ENCODE results near the gene TBC1D22A.

The TBC1D22A gene

DNA sequence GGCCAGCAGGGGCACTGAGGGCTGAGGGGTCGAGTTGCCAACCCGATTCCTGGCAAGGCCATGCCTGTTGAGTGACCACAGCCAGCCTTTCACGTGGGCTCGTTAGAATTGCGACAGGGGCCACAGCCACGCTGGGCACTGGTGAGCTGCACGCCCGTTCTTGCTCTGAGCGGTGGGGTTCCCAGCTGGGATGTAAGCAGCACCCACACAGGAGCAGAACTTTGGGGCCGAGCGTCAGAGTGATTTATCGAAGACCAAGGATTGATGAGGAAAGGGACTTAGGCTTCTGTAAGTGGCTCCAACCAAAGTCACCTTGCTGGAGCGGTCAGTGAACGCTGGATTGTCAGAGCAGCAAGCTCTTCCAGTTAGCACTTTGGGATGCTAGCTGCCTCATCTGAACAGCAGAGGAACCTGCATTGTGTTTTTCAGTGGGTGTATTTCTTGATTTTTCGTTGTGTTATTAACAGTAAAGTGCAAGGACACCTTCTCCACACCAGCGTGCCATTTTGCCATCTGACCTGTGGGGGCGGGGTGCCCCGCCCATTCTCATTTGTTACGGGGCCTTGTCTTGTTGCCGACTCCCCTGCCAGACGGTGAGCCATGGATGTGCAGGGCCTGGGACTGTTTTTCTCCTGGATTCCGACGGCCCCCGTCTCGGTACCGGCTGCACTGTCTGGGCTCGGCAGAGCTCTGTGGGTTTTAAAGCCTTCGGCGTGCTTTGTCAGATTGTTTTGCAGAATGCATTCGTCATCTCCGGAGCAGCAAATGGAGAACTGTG lies 202.5 kb downstream of the TBC1D22A start:
- no peak for DNase-seq

DNA sequence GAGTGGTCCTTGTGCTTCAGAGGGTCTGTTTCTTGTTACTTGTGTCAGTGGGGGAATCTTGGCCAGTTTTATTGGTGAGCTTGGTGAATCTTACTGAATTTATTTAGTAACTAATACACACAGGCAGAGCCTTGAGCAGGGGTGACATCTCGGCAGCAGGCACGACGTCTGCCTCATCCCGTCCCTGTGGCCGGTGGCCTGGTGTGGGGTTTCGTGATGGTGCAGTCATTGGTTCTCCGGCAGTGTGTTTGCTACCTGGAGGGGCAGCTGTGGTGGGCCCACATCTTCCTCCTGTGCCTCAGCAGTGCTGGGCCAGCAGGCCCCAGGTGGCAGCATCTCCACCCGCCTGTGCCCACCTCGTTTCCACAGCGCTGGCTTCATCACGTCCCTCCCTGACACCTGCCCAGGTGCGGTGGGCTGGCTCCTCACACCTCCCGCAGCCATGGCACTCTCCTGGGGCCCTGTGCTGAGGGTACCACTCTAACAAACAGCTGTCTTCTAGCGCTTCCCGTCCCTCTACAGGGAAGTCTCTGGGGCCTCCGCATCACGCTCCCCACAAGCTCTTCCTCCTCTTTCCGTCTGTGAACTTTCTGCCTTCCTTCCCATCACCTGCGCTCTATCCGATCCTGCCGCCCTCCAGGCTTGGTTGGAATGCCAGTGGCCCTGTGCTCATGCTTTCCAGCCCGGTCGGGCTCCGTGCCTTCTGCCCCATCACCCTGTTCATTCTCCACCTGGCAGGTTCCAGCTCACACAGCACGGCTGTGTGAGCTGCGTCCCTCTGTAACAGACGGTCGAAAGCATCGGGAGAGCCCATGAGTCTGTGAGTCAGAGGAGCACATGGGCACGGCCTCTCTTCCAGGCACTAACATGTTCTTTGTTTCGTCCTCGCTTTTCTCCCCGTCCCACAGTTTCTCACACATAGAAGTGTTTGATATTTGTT lies 203.4 kb downstream of the TBC1D22A start:
- DNase-seq: no peak

DNA sequence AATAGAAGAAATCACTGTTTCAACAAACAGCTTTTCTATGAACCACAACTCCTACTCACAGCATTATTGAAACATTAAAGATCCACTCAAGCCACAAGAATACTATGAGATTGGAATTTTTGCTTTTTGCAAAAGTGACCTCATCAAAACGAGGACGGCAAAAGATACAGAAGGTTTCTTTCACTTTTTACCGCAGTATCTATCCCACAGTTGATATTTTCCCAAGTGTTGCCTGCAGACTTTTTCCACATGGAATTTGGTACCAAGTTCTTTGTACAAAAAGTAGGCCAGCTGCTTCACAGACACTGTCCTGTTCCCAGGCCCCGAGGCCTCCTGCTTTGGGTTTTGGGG lies 204.0 kb downstream of the TBC1D22A start:
- no peak for DNase-seq

DNA sequence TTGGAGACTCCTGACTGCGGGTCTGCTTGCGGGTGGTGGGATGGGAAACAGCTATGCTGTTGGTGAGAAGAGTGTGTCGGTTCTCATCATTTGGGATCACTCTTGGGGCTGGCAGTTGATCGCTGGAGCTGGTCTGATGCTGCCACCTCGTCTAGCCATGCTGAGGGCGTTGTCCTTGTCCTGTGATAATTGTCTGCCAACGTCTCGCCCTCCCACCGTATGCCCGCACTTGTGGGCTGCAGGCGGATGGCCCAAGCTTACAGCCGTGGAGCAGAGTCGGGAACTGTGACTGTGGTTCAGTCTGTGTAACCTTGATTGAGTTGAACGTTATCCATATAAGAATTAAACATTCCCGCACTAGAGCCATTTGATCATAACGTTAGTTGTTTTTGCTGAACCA lies 204.4 kb downstream of the TBC1D22A start:
- DNase-seq: no peak

DNA sequence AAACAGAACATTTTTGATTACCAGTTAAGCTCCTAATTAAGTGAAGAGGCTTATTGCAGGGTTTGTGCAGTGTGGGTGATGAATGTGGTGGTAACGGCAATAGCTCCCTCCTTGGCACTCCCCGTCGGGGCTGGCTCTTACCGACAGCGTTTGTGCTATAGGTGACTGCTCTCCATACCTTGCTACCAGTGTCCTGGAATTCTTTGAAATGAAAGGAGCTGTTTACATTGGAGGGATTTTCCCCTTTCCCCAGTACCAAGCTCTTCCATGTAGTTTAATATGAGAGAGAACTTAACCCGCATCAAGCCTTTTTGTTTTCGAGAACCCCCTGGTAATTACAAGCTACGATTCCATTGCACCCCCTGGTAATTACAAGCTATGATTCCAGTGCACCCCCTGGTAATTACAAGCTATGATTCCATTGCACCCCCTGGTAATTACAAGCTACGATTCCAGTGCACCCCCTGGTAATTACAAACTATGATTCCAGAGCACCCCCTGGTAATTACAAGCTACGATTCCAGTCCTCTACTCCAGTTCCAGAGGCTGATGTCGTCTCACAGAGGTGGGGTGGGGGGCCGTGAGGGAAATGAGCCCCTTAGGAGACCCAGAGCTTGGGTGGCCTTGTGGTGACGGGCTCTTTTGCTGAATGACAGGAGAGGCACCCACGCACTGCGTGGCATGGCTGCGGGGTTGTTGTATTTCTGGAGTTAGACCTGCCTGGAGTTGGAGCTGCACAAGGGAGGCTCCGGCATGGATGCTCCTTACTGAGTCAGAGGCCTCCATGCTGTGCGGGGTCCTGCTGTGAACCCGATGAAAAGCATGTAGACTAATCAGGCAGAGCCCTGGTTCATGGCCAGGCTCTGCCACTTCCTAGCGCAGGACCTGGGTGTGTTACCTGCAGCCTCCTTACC lies 205.3 kb downstream of the TBC1D22A start:
- no peak for DNase-seq

DNA sequence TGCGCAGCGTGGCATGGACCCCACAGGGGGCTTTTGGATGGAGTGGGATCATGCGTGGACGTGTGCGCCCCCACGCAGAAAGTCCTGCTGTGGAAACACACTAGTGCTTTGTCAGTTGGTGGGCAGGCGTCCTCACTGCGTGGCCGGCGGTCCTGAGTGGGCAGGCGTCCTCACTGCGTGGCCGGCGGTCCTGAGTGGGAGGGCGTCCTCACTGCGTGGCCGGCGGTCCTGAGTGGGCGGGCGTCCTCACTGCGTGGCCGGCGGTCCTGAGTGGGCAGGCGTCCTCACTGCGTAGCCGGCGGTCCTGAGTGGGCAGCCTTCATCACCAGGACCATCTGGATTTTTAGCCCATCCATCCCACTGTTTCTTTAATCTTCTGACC lies 205.9 kb downstream of the TBC1D22A start:
- no peak for DNase-seq

DNA sequence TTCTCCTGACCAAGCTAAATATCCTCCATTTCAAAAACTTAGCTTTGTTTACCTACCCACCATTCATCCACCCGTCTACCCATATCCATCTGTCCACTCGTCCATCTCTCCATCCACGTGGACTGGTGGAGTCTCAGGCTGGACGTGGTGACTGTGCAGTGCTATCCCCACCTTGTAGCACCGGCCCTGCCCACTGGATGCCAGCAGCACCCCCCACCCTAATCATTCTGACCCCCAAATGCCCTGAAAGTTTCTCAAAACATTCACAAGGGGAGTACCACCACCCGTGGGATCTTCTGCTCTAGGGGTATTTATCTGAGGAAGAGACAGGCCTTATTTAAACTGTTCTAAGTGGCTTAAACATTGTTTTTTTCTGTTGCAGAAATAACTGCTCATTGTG lies 206.4 kb downstream of the TBC1D22A start:
- DNase-seq: no peak

DNA sequence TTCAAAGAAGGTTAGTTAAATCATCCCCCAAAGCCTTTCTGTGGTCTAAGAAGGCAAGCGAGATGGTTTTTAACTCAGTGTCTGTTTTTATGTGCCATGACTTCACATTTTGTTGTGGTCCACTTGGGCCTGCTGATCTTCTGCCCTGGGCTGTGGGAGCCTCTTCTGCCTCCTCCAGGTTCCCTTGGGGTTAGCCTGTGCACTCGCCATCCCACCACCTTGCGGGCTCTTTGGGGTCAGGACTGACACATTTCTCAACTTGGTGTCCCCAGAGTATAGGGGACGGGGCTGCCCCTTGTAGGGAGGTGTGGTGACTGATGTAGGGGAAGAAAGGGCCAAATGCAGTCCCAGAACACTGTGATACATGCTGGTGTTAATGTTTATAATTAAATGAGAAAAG lies 207.0 kb downstream of the TBC1D22A start:
- no peak for DNase-seq

DNA sequence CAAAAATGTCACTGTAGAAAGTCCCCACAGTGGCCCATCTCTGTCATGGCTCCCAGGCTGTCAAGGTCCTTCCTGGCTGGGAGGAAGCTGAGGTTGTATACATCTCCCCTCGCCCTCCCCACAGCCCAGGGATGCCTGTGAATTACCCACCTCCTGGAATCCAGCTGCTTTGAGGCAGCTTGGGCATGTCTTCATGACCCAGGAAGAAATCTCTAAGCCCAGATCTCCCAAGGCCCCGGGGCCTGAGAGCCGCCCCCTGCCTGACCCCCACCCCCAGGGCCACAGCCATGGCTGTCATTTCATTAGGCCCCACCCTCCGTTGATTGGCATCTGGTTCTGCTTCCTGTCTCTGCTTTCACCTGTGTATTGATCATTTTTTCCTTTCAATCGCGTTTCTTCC lies 207.5 kb downstream of the TBC1D22A start:
- no peak for DNase-seq

DNA sequence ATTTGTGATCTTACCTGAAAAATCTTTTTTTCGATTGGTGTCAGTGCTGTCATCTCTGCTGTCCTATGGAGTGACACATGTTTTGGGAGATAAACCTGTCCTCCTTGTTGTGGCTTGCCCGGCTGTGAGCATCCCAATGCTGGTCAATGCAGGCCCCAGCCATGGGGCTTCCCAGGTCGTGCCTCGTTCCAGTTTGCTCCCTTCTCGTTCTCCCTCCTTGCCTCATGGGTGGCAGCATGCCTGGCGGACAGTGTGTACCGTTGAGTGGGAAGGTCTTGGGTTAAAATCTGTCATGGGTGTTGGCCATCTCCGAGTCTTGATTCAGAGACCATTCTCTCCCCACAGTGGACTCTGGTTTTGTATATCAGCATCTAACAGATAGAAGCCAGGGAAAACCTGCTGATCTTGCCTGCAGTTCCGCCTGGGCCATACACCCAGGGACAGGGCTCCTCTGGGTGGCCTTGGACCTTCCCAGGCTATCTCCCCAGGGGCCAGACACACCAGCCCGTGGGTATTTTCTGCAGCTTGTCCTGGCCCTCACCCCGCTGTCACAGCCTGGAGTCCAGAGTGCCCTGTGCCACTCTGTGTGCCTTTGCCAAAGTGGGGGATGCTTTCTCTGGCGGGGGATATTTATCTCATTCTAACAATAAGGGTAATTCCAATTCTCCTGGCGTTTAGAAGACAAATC lies 208.1 kb downstream of the TBC1D22A start:
- DNase-seq: no peak

DNA sequence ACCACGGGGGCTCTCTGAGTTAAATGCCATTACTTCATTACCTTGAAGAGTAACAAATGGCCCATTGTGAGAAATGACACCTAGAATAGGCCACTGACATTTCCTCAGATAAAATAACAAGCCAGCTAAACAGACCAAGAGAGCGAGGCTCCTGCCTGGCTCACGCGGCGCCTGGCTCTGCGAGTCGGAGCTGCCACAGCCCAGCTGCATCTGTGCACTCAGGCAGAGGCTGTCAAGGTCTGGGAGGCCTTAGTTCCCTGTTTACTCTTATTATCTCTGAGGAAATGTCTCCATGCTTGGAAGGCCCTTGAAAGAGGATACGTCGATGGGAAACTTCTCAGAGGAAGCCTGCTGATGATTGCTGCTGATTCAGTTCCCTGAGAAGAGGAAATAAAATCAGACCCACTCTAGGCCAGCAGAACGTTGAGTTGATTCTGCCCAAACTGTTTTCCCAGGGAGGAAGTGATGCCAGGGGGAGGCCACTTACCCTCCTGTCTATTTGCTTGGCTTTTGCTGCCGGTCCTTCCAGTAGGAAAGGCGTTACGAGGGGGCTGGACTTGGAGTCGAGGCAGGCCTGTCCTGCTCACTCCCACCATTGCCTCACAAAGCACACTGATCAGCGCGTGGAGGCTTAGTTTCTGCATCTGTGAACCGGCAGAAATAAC lies 208.8 kb downstream of the TBC1D22A start:
- no peak for DNase-seq

DNA sequence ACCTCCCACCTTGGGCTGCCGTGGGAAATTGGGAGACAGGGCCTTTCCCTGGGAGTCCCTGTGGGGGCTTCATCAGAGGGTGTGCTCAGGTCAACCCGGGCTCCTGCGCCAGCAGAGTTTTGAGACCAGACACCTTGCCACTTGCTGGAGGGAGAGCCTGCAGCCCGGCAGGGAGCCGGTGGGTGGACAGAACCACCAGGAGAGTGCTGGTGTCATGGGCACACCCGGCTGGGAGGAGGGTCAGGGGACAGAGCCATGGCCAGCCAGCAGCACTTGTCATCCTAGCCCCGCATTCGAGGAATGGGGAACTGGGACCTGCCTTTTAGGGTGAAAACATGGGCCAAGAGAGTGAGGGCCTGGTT lies 209.3 kb downstream of the TBC1D22A start:
- no peak for DNase-seq

DNA sequence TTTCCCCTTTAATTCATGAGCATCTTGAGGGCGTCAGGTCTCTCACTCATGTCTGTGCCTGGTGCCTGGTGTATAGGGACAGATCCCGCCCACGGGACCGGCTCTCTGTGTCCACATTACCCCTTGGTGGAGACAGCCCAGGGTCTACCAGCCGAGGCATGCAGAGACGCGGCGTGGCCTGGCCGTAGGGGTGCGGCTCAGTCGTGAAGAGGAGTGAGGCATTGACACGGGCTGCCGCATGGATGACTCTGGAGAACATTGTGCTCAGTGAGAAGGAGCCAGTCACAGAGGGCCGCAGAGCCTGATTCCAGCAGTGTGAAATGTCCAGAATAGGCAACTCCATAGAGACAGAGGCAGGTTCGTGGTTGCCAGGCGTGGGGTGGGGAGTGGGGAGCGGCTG lies 209.8 kb downstream of the TBC1D22A start:
- DNase-seq: no peak

DNA sequence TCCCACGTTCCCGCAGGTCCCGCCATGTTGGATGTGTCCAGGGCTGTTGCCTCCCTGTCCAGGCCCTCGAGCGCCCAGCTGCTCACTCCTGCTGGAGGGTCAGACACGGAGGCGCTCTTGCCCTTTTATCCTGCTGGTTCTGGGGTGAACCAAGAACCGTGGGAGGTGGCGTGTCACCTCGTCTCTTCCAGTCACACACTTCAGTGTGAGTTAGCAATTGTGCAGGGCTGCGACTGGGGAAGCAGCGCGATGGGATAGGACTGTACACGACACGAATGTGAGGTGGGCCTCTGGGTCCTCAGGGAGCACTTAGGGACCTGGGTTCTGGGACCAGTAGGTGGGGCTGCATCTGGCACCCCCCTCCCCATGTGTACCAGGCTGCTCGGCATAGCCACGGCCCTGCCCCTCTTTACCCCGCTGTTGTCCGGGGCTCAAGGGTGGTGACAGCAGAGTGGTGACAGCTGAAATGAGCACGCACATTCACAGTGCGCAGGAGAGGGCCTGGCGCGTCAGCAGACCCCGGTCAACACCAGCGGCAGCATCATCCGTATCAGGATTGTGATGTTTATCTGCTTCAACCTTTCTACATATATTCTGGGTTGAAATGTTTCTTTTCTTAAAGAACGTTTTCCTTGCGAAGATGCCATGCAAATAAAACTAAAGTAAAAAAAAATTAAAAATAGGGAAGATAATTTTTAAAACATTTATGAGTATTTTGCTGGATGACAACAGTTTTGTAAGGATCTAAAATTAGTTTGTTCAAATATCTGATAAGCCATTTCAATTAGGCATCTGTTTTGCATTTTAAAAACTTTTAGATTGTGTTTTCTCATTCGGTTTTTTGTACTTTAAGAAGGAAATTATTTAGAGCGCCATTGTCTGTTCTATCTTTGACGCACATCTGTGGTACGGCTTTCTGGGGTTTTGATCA lies 210.7 kb downstream of the TBC1D22A start:
- DNase-seq: no peak

DNA sequence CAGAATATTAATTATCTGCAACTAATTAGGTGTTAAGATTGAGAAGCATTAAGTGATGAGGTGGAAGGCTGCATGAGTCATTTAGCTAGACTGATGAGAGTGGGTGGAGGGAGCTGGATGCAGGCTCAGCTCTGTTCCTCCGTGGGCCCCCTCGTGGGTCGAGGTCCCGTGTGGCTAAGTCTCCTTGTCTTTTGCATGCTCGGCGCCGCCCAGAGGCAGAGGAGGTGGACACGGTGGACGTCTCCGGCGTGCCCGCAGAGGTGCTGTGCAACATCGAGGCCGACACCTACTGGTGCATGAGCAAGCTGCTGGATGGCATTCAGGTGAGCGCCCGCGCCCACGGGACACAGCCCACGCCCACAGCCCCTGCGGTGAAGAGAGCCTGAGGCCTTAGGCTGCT lies 211.6 kb downstream of the TBC1D22A start:
- no peak for DNase-seq

DNA sequence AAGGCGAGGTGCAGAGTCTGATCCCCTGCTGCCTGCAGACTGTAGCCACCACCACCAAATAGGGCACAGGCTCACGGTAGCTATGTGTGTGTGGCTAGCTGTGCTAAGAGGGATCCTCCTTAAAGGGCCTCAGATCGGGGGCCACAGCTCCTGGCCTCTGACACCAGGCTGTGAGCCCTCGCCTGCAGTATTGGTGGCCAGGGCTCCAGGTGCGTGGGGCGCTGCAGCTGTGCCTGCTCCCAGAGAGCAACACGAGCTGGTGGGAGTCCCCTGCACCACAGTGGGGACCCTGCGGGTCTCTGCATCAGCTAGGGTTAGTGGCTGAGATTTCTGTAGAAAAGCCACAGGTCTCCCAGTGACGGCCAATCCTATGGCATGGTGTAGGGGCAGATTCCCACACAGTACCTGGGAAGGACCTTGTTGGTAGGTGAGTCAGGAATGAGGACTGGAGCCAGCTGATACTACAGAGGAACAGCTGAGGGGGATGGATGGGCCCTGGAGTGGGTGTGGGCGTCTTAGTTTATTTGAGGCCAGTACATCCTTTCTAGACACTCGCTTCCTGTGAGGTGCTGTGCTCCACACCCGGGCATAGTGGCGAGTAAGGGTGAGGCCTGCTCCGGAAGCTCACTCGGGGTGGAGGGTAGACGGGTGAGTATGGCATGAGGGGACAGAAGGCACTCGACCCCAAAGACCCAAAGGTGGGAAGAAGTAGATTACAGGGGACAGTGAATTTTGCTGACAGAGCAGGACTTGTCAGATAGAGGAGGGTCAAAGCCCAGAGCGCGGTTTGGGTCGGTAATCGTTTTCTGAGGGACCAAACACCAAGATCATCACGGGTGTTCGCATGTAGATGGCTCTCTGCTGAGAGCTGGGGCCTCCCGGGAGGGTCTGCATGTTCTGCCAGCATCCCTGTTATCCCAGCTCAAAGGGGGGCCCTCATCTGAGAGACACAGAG lies 212.5 kb downstream of the TBC1D22A start:
- no peak for DNase-seq

DNA sequence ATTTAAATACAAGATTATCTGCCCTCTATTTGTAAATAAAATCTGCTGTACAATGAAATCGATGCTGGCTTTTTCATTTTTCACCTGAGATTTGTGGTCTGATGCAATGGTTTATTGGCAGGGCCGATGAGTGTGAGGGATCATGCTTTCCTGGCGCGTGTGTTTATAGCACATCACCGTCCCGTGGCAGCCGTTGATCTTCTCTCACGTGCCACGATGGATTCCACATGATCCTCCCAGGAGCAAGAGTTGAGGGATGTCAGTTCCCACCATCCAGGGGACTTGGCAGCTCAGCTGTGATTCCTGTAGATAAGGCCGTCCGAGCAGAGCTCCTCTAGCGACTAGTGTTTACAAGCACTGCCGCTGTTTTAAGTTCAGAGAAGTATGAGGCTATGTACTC lies 213.7 kb downstream of the TBC1D22A start:
- DNase-seq: no peak

DNA sequence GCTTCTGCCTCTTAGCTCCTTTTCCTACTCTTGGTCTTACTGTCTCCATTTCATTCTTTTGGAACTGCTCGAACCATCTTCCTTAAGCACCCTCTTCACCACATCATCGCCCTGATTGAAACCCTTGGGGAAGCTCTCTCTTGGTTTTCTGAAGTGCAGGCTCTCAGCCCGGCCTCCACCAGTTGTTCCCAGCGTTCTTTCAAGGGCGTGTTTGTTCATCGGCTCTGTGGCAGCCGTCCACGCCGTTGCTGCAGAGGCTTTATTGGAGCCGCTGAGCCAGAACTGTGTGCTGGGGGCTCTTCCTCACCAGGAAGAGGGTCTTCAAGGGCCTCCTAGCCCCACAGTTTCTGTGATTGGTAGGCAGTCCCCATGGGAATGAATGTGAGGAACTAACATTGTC lies 214.1 kb downstream of the TBC1D22A start:
- no peak for DNase-seq

DNA sequence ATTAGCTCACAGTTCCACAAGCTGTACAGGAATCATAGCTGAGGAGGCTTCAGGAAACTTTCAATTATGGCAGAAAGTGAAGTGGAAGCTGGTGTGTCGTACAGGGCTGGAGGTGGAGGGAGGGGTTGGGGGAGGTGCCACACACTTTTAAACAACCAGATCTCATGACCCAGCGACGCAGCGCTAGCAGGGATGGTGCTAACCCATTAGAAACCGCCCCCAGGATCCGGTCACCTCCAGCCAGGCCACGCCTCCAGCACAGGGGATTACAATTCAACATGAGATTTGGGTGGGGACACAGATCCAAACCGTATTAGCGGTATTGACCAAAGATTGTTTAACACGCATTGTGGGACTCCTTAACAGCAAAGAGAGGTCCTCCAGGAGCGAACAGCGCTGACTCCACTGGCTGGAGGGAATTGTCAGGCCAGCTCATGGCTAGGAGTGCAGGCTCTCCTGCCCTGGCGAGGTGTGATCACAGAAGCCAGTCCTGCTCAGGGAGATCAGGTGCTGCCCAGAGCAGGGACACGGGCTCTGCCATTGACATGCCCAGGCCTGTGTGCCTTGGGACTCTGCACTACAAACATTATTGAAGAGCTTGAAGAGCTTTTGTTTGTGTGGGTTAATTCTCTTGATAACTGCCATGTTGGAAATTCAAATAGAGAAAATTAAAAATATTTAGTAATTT lies 215.3 kb downstream of the TBC1D22A start:
- no peak for DNase-seq
